CD4-positive, alpha-beta memory T cell (primary cell): Measurements from ENCODE around the gene ZFP36L2. TPM values are rescaled to one million over a fixed set of nuclear protein-coding genes. Genes with fewer than 3 reads are reported as not detected.

ENCODE experiments used
- CTCF ChIA-PET: fragments of 350-600 bp; sonication (Branson Sonifier 250); formaldehyde crosslinking; loops from one replicate; lab custom pipeline; 2021; ENCODE audit warnings: inconsistent platforms; ENCODE audit not compliant: partially characterized antibody; lab: Charles Lee
- POLR2A ChIA-PET: fragments of 350-600 bp; sonication (Branson Sonifier 250); formaldehyde crosslinking; loops from one replicate; lab custom pipeline; 2021; ENCODE audit not compliant: partially characterized antibody; lab: Charles Lee
- DNase-seq, 5 donors: peaks; one replicate each; pipeline versions ENCODE4 v3.0.0 to v3.0.0-alpha.2; 2020 to 2022; ENCODE audit warnings: mixed read lengths in 1 of 5
- H3K27ac ChIP-seq: one replicate; pipeline ENCODE4 v1.7.0; 2013; ENCODE audit warnings: low read depth, low read length
- H3K27me3 ChIP-seq: 2 replicates; pipeline ENCODE4 v1.7.0; 2013; ENCODE audit warnings: mild to moderate bottlenecking, low read length, moderate library complexity; ENCODE audit not compliant: insufficient read depth
- H3K36me3 ChIP-seq: 2 replicates; pipeline ENCODE4 v1.7.0; 2013; ENCODE audit warnings: mild to moderate bottlenecking, low read length, moderate library complexity; ENCODE audit not compliant: insufficient read depth
- H3K4me1 ChIP-seq: 2 replicates; pipeline ENCODE4 v1.7.0; 2013; ENCODE audit warnings: mild to moderate bottlenecking, low read length, moderate library complexity; ENCODE audit not compliant: insufficient read depth
- H3K4me3 ChIP-seq, 2 donors: one replicate each; pipeline ENCODE4 v1.7.0; 2013; ENCODE audit warnings: low read length in 2 of 2, mild to moderate bottlenecking in 1 of 2
- H3K9me3 ChIP-seq, 2 donors: one replicate each; pipeline ENCODE4 v1.7.0; 2013; ENCODE audit warnings: low read length in 2 of 2, control low read depth in 1 of 2; ENCODE audit not compliant: control insufficient read depth in 1 of 2
- H3K27ac Mint-ChIP-seq, 7 donors: one replicate each; pipeline ENCODE4 v1.8.0; 2020 to 2021; ENCODE audit warnings: mixed read lengths in 7 of 7, mild to moderate bottlenecking in 6 of 7, inconsistent platforms in 3 of 7, moderate library complexity in 3 of 7
- H3K27me3 Mint-ChIP-seq, 2 donors: one replicate each; pipeline ENCODE4 v1.8.0; 2020 to 2021; ENCODE audit warnings: mixed read lengths in 2 of 2
- H3K36me3 Mint-ChIP-seq, 2 donors: one replicate each; pipeline ENCODE4 v1.8.0; 2020 to 2021; ENCODE audit warnings: mixed read lengths in 2 of 2, inconsistent platforms in 1 of 2, mild to moderate bottlenecking in 1 of 2
- H3K4me1 Mint-ChIP-seq, 4 donors: one replicate each; pipeline ENCODE4 v1.8.0; 2020 to 2021; ENCODE audit warnings: mixed read lengths in 4 of 4, mild to moderate bottlenecking in 1 of 4
- H3K4me3 Mint-ChIP-seq, 8 donors: one replicate each; pipeline ENCODE4 v1.8.0; 2020 to 2021; ENCODE audit warnings: mixed read lengths in 8 of 8, mild to moderate bottlenecking in 7 of 8, moderate library complexity in 6 of 8, inconsistent platforms in 3 of 8
- H3K9me3 Mint-ChIP-seq, 8 donors: one replicate each; pipeline ENCODE4 v1.8.0; 2020 to 2021; ENCODE audit warnings: mixed read lengths in 8 of 8, mild to moderate bottlenecking in 5 of 8, inconsistent platforms in 3 of 8, moderate library complexity in 1 of 8
- intact Hi-C: fragments of 100-400 bp; cut with micrococcal nuclease; formaldehyde crosslinking; loops from one replicate; pipeline ENCODE4 v1.15.1; 2023
- polyA plus RNA-seq, 2 donors: library from polyadenylated mRNA; unstranded; fragments of 300-500 nt; fragmentation: Illumina TruSeq; gene quantifications; one replicate each; pipeline ENCODE4 v1.2.3, GENCODE V29; 2021
- total RNA-seq, 2 experiments: library from RNA; stranded (reverse); gene quantifications; one replicate each; pipeline ENCODE4 v1.2.3, GENCODE V29; 2021

The ZFP36L2 gene
- total and polyA plus RNA-seq, 4 experiments from 2014 or later: 271 to 523 (median 460) TPM

DNA sequence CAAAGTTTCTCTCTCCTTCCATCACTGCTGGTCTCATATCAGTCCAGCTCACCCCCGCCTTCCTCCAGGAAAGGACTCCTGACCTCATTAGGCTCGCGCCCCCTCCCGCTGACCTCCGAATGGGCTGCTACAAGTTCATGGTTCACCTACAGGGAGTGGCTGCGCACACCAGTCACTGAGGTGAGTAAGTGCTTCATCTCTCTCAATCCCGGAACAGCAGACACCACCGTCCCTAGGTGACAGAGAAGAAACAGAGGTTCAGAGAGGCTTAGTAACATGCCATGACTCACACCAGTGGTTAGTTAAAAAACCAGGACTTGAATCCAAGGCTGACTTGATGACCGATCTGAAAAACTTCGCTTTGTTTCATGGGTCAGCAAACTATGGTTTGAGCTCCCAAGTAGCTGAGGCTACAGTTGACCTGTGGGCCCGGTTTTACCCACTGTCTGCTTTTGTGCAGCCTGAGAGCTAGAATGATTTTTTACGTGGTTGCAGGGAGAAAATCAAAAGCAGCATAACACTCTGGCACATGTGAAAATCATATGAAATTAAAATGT, 42.0 kb downstream of the ZFP36L2 start:
- H3K27me3 ChIP-seq: no peaks in the 10 kb centered on the region
- H3K36me3 ChIP-seq: no peaks in the 10 kb centered on the region
- no peak overlapping the region for H3K4me3 ChIP-seq
- H3K27ac ChIP-seq: peak overlapping the region; percentile 18
- H3K4me1 ChIP-seq: peaks cover 65% of the 10 kb centered on the region
- Mint-ChIP-seq H3K4me3 (peak overlapping the region in 6 of 8 donors; percentile 5 to 77 (median 56)), H3K9me3 (no peaks in the 10 kb centered on the region), H3K27ac (peak overlapping the region; percentile 82 to 99 (median 97)), H3K27me3 (no peaks in the 10 kb centered on the region), H3K36me3 (peaks cover 1 to 6% of the 10 kb centered on the region in 2 donors), H3K4me1 (peaks cover 37 to 71% (median 49%) of the 10 kb centered on the region in 4 donors)
- intact Hi-C loops: loop anchor here (1.0 kb wide), 1 partner anchor 10 kb away; no protein-coding TSS in a partner anchor
- CTCF ChIA-PET: interaction anchor here (1.0 kb wide), 2 partner anchors 38 to 45 kb away, joined by 3 read pairs; no protein-coding TSS in a partner anchor
- POLR2A ChIA-PET: interaction anchor here (1.0 to 65.0 kb wide), 4 partner anchors 12 to 50 kb away, joined by 3 to 6960 read pairs (median 632); partner anchors contain the start of gene ZFP36L2
- peak in 3 of 5 donors; percentile 49 to 77 (median 56) for DNase-seq
- H3K9me3 ChIP-seq: no peaks in the 10 kb centered on the region

DNA sequence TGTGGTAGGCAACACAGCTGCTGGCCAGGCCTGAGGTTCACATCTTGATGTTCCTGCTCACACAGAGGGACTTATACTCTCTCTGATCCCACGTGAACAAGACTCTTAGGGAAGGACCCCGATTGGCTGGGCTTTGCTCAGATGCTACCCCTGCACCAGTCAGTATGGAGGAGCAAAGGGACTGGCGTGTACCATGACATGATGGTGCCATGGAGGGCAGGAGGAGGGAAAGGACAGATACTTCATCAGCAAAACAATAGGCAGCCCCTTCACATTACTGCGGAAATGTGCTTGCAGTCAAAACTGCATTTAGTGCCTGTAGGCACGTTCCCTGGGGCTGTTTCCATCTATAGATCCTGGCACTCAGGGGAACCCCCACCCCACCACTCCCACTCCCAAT, 42.7 kb downstream of the ZFP36L2 start:
- Histone ChIP-seq H3K27ac (no peak overlapping the region), H3K9me3 (no peaks in the 10 kb centered on the region), H3K4me3 (no peak overlapping the region), H3K27me3 (no peaks in the 10 kb centered on the region), H3K36me3 (no peaks in the 10 kb centered on the region), H3K4me1 (peaks cover 71% of the 10 kb centered on the region)
- Mint-ChIP-seq H3K27me3 (no peaks in the 10 kb centered on the region), H3K36me3 (peaks cover 1 to 6% of the 10 kb centered on the region in 2 donors), H3K9me3 (no peaks in the 10 kb centered on the region), H3K4me3 (peak overlapping the region in 3 of 8 donors; percentile 2 to 34 (median 27)), H3K4me1 (peaks cover 39 to 72% (median 53%) of the 10 kb centered on the region in 4 donors), H3K27ac (peak overlapping the region; percentile 2 to 99 (median 93))
- DNase-seq: no peak
- intact Hi-C loops: loop anchor here (1.0 kb wide), 1 partner anchor 9 kb away; no protein-coding TSS in a partner anchor
- ChIA-PET CTCF (interaction anchor here (18.8 kb wide), 1 partner anchor 48 kb away, joined by 361 read pairs; no protein-coding TSS in a partner anchor), POLR2A (interaction anchor here (1.0 to 65.0 kb wide), 4 partner anchors 11 to 49 kb away, joined by 3 to 6960 read pairs (median 632); partner anchors contain the start of gene ZFP36L2)

DNA sequence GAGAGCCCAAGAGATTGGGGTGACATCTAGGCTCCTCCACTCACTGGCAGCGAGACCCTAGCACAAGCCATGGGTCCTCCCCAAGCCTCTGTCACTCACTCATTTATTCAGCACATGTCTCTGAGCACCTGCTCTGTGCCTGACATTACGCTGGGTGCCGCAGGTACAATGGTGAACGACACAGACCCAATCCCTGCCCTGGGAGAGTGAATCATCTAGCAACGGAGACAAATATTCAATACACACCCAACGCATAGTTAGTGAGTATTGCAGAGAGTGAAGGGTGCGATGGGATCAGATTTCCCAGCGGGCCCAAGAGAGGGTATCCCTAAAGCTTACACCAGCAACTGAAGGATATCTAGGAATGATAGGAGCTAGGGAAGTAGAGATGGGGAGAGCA, 45.5 kb downstream of the ZFP36L2 start:
- POLR2A ChIA-PET: interaction anchor here (0.8 to 65.0 kb wide), 5 partner anchors 8 to 46 kb away, joined by 3 to 6960 read pairs (median 45); partner anchors contain the start of gene ZFP36L2
- Histone ChIP-seq H3K27me3 (no peaks in the 10 kb centered on the region), H3K9me3 (no peaks in the 10 kb centered on the region), H3K36me3 (no peaks in the 10 kb centered on the region), H3K27ac (no peak overlapping the region), H3K4me1 (peaks cover 83% of the 10 kb centered on the region), H3K4me3 (no peak overlapping the region)
- no peak for DNase-seq
- no peaks in the 10 kb centered on the region for H3K27me3 Mint-ChIP-seq
- H3K9me3 Mint-ChIP-seq: peaks cover 0 to 2% (median 0%) of the 10 kb centered on the region in 8 donors
- peak overlapping the region in 4 of 7 donors; percentile 52 to 85 (median 82) for H3K27ac Mint-ChIP-seq
- intact Hi-C loops: no loop called here
- peak overlapping the region in 1 of 8 donors; percentile 59 for H3K4me3 Mint-ChIP-seq
- CTCF ChIA-PET: interaction anchor here (1.7 to 18.8 kb wide), 5 partner anchors 11 to 48 kb away, joined by 8 to 361 read pairs (median 96); no protein-coding TSS in a partner anchor
- H3K36me3 Mint-ChIP-seq: peaks cover 1 to 6% of the 10 kb centered on the region in 2 donors
- peaks cover 54 to 80% (median 64%) of the 10 kb centered on the region in 4 donors for H3K4me1 Mint-ChIP-seq

DNA sequence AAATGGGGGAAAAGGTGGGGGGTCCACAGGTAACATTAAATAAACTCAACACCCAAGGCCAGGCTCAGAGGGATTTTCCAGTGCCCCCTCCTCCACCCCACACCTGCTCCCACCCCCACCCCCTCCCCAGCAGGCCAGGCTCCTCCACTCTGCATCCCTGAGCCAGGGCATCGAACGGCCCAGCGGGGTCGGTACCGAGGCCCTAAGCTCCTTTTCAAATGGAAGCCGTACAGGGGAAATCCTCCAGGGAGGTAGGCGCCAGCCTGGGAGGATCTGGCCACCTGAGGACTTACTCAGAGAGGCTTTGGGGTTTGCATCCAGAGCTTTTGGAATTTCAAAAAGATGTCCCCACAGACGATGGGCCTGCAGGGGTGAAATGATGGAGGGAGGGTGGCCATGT, 46.5 kb downstream of the ZFP36L2 start:
- H3K4me1 ChIP-seq: peaks cover 84% of the 10 kb centered on the region
- H3K27me3 ChIP-seq: no peaks in the 10 kb centered on the region
- CTCF ChIA-PET: interaction anchor here (0.9 to 18.8 kb wide), 6 partner anchors 10 to 304 kb away, joined by 3 to 361 read pairs (median 63); no protein-coding TSS in a partner anchor
- Mint-ChIP-seq H3K36me3 (peaks cover 1 to 6% of the 10 kb centered on the region in 2 donors), H3K4me3 (no peak overlapping the region), H3K9me3 (peaks cover 0 to 2% (median 0%) of the 10 kb centered on the region in 8 donors), H3K4me1 (peaks cover 58 to 80% (median 67%) of the 10 kb centered on the region in 4 donors), H3K27me3 (no peaks in the 10 kb centered on the region), H3K27ac (peak overlapping the region in 4 of 7 donors; percentile 50 to 98 (median 96))
- H3K27ac ChIP-seq: peak overlapping the region; percentile 53
- intact Hi-C loops: no loop called here
- POLR2A ChIA-PET: interaction anchor here (0.8 to 65.0 kb wide), 4 partner anchors 10 to 45 kb away, joined by 3 to 6960 read pairs (median 620); partner anchors contain the start of gene ZFP36L2
- no peaks in the 10 kb centered on the region for H3K36me3 ChIP-seq
- DNase-seq: no peak
- no peak overlapping the region for H3K4me3 ChIP-seq
- H3K9me3 ChIP-seq: no peaks in the 10 kb centered on the region

DNA sequence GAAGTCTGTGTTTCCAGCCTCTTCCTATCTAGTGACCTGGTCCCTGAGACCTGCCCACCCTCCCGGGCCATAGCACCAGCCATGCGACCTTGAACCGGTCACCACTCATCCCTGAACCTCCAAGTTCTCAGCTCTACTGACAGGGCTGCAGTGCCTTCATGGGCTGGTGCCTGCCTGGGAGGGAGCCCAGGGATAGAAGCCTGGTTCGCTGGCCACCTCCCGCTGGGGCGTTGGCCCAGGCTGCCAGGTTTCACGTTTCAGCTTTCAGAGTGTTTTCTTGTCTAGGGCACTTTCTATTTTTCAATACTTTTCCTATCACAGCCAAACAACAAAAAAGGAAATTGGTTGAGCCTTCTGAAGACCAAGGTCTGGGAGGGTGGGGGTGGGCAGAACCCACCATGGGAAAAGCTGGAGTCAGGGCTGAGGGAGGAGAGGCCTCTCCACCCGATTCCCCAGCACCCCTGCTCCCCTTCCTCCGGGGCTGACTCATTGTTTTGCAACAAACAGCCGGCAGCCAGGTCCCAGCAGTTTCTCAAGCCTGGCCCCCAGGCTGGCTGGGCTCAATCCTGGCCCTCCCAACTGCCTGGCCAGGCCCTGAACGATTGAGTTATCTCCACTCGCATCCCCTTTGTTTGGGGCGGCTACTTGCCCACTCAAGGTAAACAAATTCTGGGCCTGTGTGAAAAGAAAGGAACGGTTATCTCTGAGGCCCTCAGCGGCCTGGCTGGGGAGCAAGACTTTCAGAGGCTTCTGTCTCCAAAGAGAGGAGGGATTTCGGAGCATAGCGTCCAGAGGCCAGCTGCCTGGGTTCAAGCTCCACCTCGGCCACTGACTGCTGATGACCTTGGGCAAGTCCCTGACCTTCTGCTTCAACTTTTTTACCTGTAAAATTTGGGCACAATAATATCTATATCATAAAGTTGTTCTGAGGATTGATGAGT, 47.5 kb downstream of the ZFP36L2 start:
- DNase-seq: peak in 1 of 5 donors; percentile 61
- peaks cover 6% of the 10 kb centered on the region in 2 donors for H3K36me3 Mint-ChIP-seq
- H3K4me1 Mint-ChIP-seq: peaks cover 58 to 80% (median 70%) of the 10 kb centered on the region in 4 donors
- no peaks in the 10 kb centered on the region for H3K27me3 Mint-ChIP-seq
- peak overlapping the region in 1 of 2 donors; percentile 7 for H3K4me3 ChIP-seq
- H3K27ac ChIP-seq: peak overlapping the region; percentile 53
- H3K9me3 ChIP-seq: no peaks in the 10 kb centered on the region
- H3K9me3 Mint-ChIP-seq: peaks cover 0 to 3% (median 0%) of the 10 kb centered on the region in 8 donors
- CTCF ChIA-PET: interaction anchor here (1.5 to 18.8 kb wide), 6 partner anchors 9 to 49 kb away, joined by 3 to 361 read pairs (median 122); partner anchors contain the start of gene ZFP36L2
- H3K27ac Mint-ChIP-seq: peak overlapping the region; percentile 93 to 99 (median 98)
- intact Hi-C loops: no loop called here
- POLR2A ChIA-PET: interaction anchor here (1.0 to 65.0 kb wide), 6 partner anchors 8 to 398 kb away, joined by 3 to 6960 read pairs (median 14); partner anchors contain the start of gene ZFP36L2
- H3K27me3 ChIP-seq: no peaks in the 10 kb centered on the region
- H3K36me3 ChIP-seq: no peaks in the 10 kb centered on the region
- H3K4me1 ChIP-seq: peaks cover 84% of the 10 kb centered on the region
- peak overlapping the region in 7 of 8 donors; percentile 54 to 82 (median 72) for H3K4me3 Mint-ChIP-seq

DNA sequence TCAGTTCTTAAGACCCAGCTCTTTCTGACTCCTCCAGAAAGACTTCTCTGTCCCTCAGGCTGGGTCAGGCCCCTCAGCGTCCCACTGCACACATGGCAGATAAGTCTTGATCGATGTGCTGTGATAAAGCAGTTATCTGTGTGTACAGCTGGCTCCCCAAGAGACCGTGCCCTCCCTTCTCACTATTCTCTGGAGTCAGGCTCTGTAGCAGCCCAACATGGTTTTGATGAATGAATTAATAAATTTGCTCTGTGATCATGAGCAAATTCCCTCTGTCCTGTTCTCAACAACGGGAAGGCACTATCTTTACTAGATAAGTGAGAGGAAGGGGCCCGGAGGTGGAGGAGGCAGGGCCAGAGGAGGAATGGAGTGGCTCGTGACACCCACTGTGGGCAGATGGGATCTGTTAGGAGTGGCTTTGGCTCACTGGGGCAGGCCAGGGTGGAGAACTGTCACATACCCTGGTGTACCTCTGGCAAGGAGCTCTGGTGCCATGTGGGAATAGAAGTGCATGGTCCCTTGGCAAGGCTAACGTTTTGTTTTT, 48.3 kb downstream of the ZFP36L2 start:
- Histone ChIP-seq H3K9me3 (no peaks in the 10 kb centered on the region), H3K4me3 (peak overlapping the region in 1 of 2 donors; percentile 7), H3K27ac (peak overlapping the region; percentile 53), H3K36me3 (no peaks in the 10 kb centered on the region), H3K27me3 (no peaks in the 10 kb centered on the region), H3K4me1 (peaks cover 88% of the 10 kb centered on the region)
- peak in 1 of 5 donors; percentile 13 for DNase-seq
- peaks cover 6% of the 10 kb centered on the region in 2 donors for H3K36me3 Mint-ChIP-seq
- H3K9me3 Mint-ChIP-seq: peaks cover 0 to 3% (median 0%) of the 10 kb centered on the region in 8 donors
- peak overlapping the region; percentile 93 to 99 (median 98) for H3K27ac Mint-ChIP-seq
- ChIA-PET CTCF (interaction anchor here (1.1 to 18.8 kb wide), 8 partner anchors 8 to 50 kb away, joined by 3 to 361 read pairs (median 63); partner anchors contain the start of gene ZFP36L2), POLR2A (interaction anchor here (1.0 to 65.0 kb wide), 5 partner anchors 8 to 399 kb away, joined by 3 to 6960 read pairs (median 6); partner anchors contain the start of gene ZFP36L2)
- peak overlapping the region in 6 of 8 donors; percentile 12 to 82 (median 34) for H3K4me3 Mint-ChIP-seq
- intact Hi-C loops: no loop called here
- peaks cover 55 to 82% (median 73%) of the 10 kb centered on the region in 4 donors for H3K4me1 Mint-ChIP-seq
- no peaks in the 10 kb centered on the region for H3K27me3 Mint-ChIP-seq
